Retinal pigment epithelial cell (primary cell): Measurements from ENCODE around the gene TTYH2.

Experiments
- DNase-seq: peaks from one replicate; pipeline ENCODE4 v3.0.0-alpha.2; 2010; ENCODE audit warnings: low read depth
- H3K4me3 ChIP-seq: 2 replicates; pipeline ENCODE4 v1.5.1; 2011; ENCODE audit warnings: mild to moderate bottlenecking, low read length, control low read depth, moderate library complexity
- CTCF ChIP-seq: conservative IDR thresholded peaks from 2 replicates; pipeline ENCODE4 v1.5.1; 2011; ENCODE audit warnings: low read depth, low read length, control low read depth, inconsistent platforms

Gene TTYH2

GRCh38 chr17:74251051-74251450 is 37.7 kb downstream of the TTYH2 start:
- H3K4me3 ChIP-seq = no peak overlapping the region
- no peak for DNase-seq
- no peak for TF ChIP-seq CTCF

- no peak for DNase-seq
- no peak for TF ChIP-seq CTCF
- H3K4me3 ChIP-seq = no peak overlapping the region
These were observed 38.2 kb downstream of the TTYH2 start for GRCh38 chr17:74251569-74251968.

- no peak for TF ChIP-seq CTCF
- DNase-seq = no peak
These were observed 38.8 kb downstream of the TTYH2 start for GRCh38 chr17:74252211-74252610.

GRCh38 chr17:74253036-74253435 is 39.7 kb downstream of the TTYH2 start:
- H3K4me3 ChIP-seq = no peak overlapping the region
- no peak for DNase-seq
- no peak for TF ChIP-seq CTCF

More at GRCh38 chr17:74252211-74252610, 38.8 kb downstream of the TTYH2 start:
- no peak overlapping the region for H3K4me3 ChIP-seq

GRCh38 chr17:74257311-74257710 is 43.9 kb downstream of the TTYH2 start:
- no peak for DNase-seq
- TF ChIP-seq CTCF = no peak

GRCh38 chr17:74259667-74260524 is 46.5 kb downstream of the TTYH2 start:
- TF ChIP-seq CTCF = no peak
- no peak overlapping the region for H3K4me3 ChIP-seq
- DNase-seq = no peak

More at GRCh38 chr17:74257311-74257710, 43.9 kb downstream of the TTYH2 start:
- H3K4me3 ChIP-seq = no peak overlapping the region

- no peak for TF ChIP-seq CTCF
- no peak for DNase-seq
- H3K4me3 ChIP-seq = no peak overlapping the region
These were observed 47.1 kb downstream of the TTYH2 start for GRCh38 chr17:74260525-74260850.
